PC-9 (cell line): ENCODE data around the gene SALL1. TPM values are rescaled to one million over a fixed set of nuclear protein-coding genes. Genes with fewer than 3 reads are reported as not detected.

ENCODE experiments used
- BruUV-seq: library from RNA; stranded (reverse); fragments of 400-500 nt; replicated peaks from 2 replicates; lab custom pipeline; 2021; lab: Mats Ljungman, UMichigan
- CTCF ChIA-PET: fragments of 300-600 bp; sonication (Branson Sonifier 250); formaldehyde crosslinking; loops from one replicate; lab custom pipeline; 2022; ENCODE audit warnings: antibody characterized with exemption; lab: Charles Lee
- POLR2A ChIA-PET: fragments of 300-600 bp; sonication (Branson Sonifier 250); formaldehyde crosslinking; loops from one replicate; lab custom pipeline; 2022; ENCODE audit warnings: antibody characterized with exemption; ENCODE audit not compliant: unreplicated experiment; lab: Charles Lee
- DNase-seq, 2 experiments: peaks; one replicate each; pipeline versions ENCODE4 v3.0.0 to v3.0.0-alpha.2; 2015 to 2022; ENCODE audit warnings: mixed read lengths in 1 of 2
- H2AFZ ChIP-seq: fragments of 200-600 bp; sonication (generic); 2 replicates; pipeline ENCODE4 v1.8.1; 2017; ENCODE audit warnings: antibody characterized with exemption
- H3F3A ChIP-seq: fragments of 200-600 bp; sonication (generic); 2 replicates; pipeline ENCODE4 v1.8.1; 2017; ENCODE audit warnings: antibody characterized with exemption, mild to moderate bottlenecking, low read depth; ENCODE audit not compliant: insufficient read depth
- H3K27ac ChIP-seq: fragments of 200-600 bp; sonication (generic); 2 replicates; pipeline ENCODE4 v1.6.1; 2016; ENCODE audit warnings: mixed run types
- H3K27me3 ChIP-seq: fragments of 200-600 bp; sonication (generic); 2 replicates; pipeline ENCODE4 v1.6.1; 2016; ENCODE audit warnings: low read depth, mixed run types; ENCODE audit not compliant: insufficient read depth
- H3K36me3 ChIP-seq: fragments of 200-600 bp; sonication (generic); 2 replicates; pipeline ENCODE4 v1.6.1; 2016; ENCODE audit warnings: low read depth, mixed run types
- H3K4me1 ChIP-seq: fragments of 200-600 bp; sonication (generic); replicated peaks from 2 replicates; pipeline ENCODE4 v1.6.1; 2016; ENCODE audit warnings: mixed run types; ENCODE audit not compliant: insufficient read depth
- H3K4me2 ChIP-seq: fragments of 200-600 bp; sonication (generic); 2 replicates; pipeline ENCODE4 v1.6.1; 2017; ENCODE audit warnings: mixed run types
- H3K4me3 ChIP-seq: fragments of 200-600 bp; sonication (generic); 2 replicates; pipeline ENCODE4 v1.6.1; 2016; ENCODE audit warnings: mixed run types
- H3K79me2 ChIP-seq: fragments of 200-600 bp; sonication (generic); 2 replicates; pipeline ENCODE4 v1.6.1; 2017; ENCODE audit warnings: low read depth, mixed run types
- H3K9me2 ChIP-seq: fragments of 200-600 bp; sonication (generic); 2 replicates; pipeline ENCODE4 v1.8.1; 2017; ENCODE audit warnings: mild to moderate bottlenecking; ENCODE audit not compliant: insufficient read depth
- H3K9me3 ChIP-seq: fragments of 200-600 bp; sonication (generic); 2 replicates; pipeline ENCODE4 v1.8.1; 2016; ENCODE audit warnings: low read depth; ENCODE audit not compliant: insufficient read depth
- H4K20me1 ChIP-seq: fragments of 200-600 bp; sonication (generic); 2 replicates; pipeline ENCODE4 v1.8.1; 2017; ENCODE audit not compliant: insufficient read depth
- CTCF ChIP-seq: fragments of 200-600 bp; sonication (generic); conservative IDR thresholded peaks from 2 replicates; pipeline ENCODE4 v1.6.1; 2017; ENCODE audit warnings: mixed run types, antibody characterized with exemption, mild to moderate bottlenecking, moderate library complexity
- EZH2 ChIP-seq: fragments of 200-600 bp; sonication (generic); IDR thresholded peaks from 2 replicates; pipeline ENCODE4 v1.8.0; 2017; ENCODE audit warnings: antibody characterized with exemption, low read depth
- intact Hi-C: fragments of 100-400 bp; cut with micrococcal nuclease; formaldehyde crosslinking; loops from one replicate; pipeline ENCODE4 v1.10.0; 2022; ENCODE audit not compliant: unreplicated experiment
- total RNA-seq: library from RNA; stranded (reverse); gene quantifications from 2 replicates; pipeline ENCODE4 v1.2.3, GENCODE V29; 2021

The SALL1 gene
- total RNA-seq, 1 experiment from 2014 or later, result not detected

- Histone ChIP-seq H3K36me3 (no peaks in the 10 kb centered on the region), H3K79me2 (no peaks in the 10 kb centered on the region)
- POLR2A ChIA-PET, result no interaction called here
Observed at GRCh38 chr16:51147776-51148677, 3.0 kb downstream of the SALL1 start.

GRCh38 chr16:51146256-51146924 lies 4.7 kb downstream of the SALL1 start:
- Histone ChIP-seq H3K27ac (no peak overlapping the region), H3K4me2 (no peak overlapping the region), H3K4me3 (no peak overlapping the region), H3K36me3 (no peaks in the 10 kb centered on the region), H2AFZ (no peak overlapping the region), H3K4me1 (no peaks in the 10 kb centered on the region), H3K9me2 (no peaks in the 10 kb centered on the region), H4K20me1 (no peaks in the 10 kb centered on the region), H3K27me3 (peaks cover 29% of the 10 kb centered on the region), H3F3A (no peaks in the 10 kb centered on the region), H3K79me2 (no peaks in the 10 kb centered on the region), H3K9me3 (no peaks in the 10 kb centered on the region)
- DNase-seq, result no peak
- no TSS peak for BruUV-seq
- intact Hi-C loops, result no loop called here
- ChIA-PET POLR2A (no interaction called here), CTCF (no interaction called here)
- TF ChIP-seq EZH2 (no peak), CTCF (no peak)

More at GRCh38 chr16:51147776-51148677, 3.0 kb downstream of the SALL1 start:
- Histone ChIP-seq H2AFZ (no peak overlapping the region), H3K9me2 (no peaks in the 10 kb centered on the region), H4K20me1 (no peaks in the 10 kb centered on the region), H3F3A (no peaks in the 10 kb centered on the region), H3K4me1 (no peaks in the 10 kb centered on the region), H3K4me2 (no peak overlapping the region), H3K9me3 (no peaks in the 10 kb centered on the region), H3K27me3 (peaks cover 13% of the 10 kb centered on the region; the same call in 1 of the 2 replicates), H3K27ac (no peak overlapping the region), H3K4me3 (no peak overlapping the region)
- CTCF ChIA-PET, result no interaction called here
- intact Hi-C loops, result no loop called here
- no TSS peak for BruUV-seq
- TF ChIP-seq CTCF, result no peak
- no peak for DNase-seq

- POLR2A ChIA-PET, result no interaction called here
- Histone ChIP-seq H3K4me3 (no peak overlapping the region), H3K27me3 (peaks cover 50% of the 10 kb centered on the region), H3K36me3 (no peaks in the 10 kb centered on the region), H3F3A (no peaks in the 10 kb centered on the region), H3K4me2 (no peak overlapping the region), H2AFZ (no peak overlapping the region), H3K4me1 (no peaks in the 10 kb centered on the region), H4K20me1 (no peaks in the 10 kb centered on the region), H3K9me3 (no peaks in the 10 kb centered on the region), H3K9me2 (no peaks in the 10 kb centered on the region), H3K27ac (no peak overlapping the region), H3K79me2 (no peaks in the 10 kb centered on the region)
- intact Hi-C loops, result no loop called here
- BruUV-seq, result no TSS peak
- TF ChIP-seq CTCF (no peak), EZH2 (no peak)
- no peak for DNase-seq
- CTCF ChIA-PET, result no interaction called here
Observed at GRCh38 chr16:51144203-51144602, 6.9 kb downstream of the SALL1 start.
